ENCODE measurements around the gene GPC5.
"Not testable (repeated sequence)": the region's sequence is repeated elsewhere in the genome, so short reads cannot be mapped to it uniquely, and the experiment has no call there.

The GPC5 gene

GRCh38 chr13:91725646-91726045, 327.2 kb downstream of the GPC5 start:
- DNase-seq, result no peak

- DNase-seq, result no peak
Measured at GRCh38 chr13:91726671-91727070, 328.2 kb downstream of the GPC5 start.

GRCh38 chr13:91729859-91730258, 331.4 kb downstream of the GPC5 start:
- no peak for DNase-seq

- no peak for DNase-seq
Measured at GRCh38 chr13:91739751-91740150, 341.3 kb downstream of the GPC5 start.

- DNase-seq, result no peak
Measured at GRCh38 chr13:91740756-91741155, 342.3 kb downstream of the GPC5 start.

GRCh38 chr13:91741925-91742324, 343.5 kb downstream of the GPC5 start:
- DNase-seq, result no peak

GRCh38 chr13:91744284-91744683, 345.9 kb downstream of the GPC5 start:
- no peak for DNase-seq

GRCh38 chr13:91745967-91746366, 347.5 kb downstream of the GPC5 start:
- no peak for DNase-seq

GRCh38 chr13:91747186-91747585, 348.8 kb downstream of the GPC5 start:
- no peak for DNase-seq

- no peak for DNase-seq
Measured at GRCh38 chr13:91748416-91749089, 350.1 kb downstream of the GPC5 start.

- DNase-seq, result no peak
Measured at GRCh38 chr13:91758724-91759123, 360.3 kb downstream of the GPC5 start.

- no peak for DNase-seq
Measured at GRCh38 chr13:91762957-91763356, 364.5 kb downstream of the GPC5 start.

GRCh38 chr13:91764527-91764926, 366.1 kb downstream of the GPC5 start:
- DNase-seq, result no peak

GRCh38 chr13:91767651-91768050, 369.2 kb downstream of the GPC5 start:
- no peak for DNase-seq

- no peak for DNase-seq
Measured at GRCh38 chr13:91768746-91769145, 370.3 kb downstream of the GPC5 start.

- DNase-seq, result no peak
Measured at GRCh38 chr13:91771229-91771628, 372.8 kb downstream of the GPC5 start.

GRCh38 chr13:91773591-91774227, 375.3 kb downstream of the GPC5 start:
- DNase-seq, result no peak

- no peak for DNase-seq
Measured at GRCh38 chr13:91774397-91774796, 376.0 kb downstream of the GPC5 start.

GRCh38 chr13:91776611-91777193, 378.3 kb downstream of the GPC5 start:
- DNase-seq, result no peak

- DNase-seq, result no peak
Measured at GRCh38 chr13:91778123-91778522, 379.7 kb downstream of the GPC5 start.

- DNase-seq, result not testable (repeated sequence)
Measured at GRCh38 chr13:91781982-91782691, 383.7 kb downstream of the GPC5 start.

GRCh38 chr13:91785431-91786119, 387.2 kb downstream of the GPC5 start:
- no peak for DNase-seq

- no peak for DNase-seq
Measured at GRCh38 chr13:91792054-91792453, 393.6 kb downstream of the GPC5 start.
